BJ (cell line): Measurements from ENCODE around the gene CD2. TPM values are rescaled to one million over a fixed set of nuclear protein-coding genes. Genes with fewer than 3 reads are reported as not detected.

Experiments used
- CTCF ChIA-PET: fragments of 350-600 bp; formaldehyde crosslinking; extraction: SDS; loops from one replicate; lab custom pipeline; 2021; ENCODE audit warnings: antibody characterized with exemption, inconsistent platforms; lab: Yijun Ruan, JAX
- POLR2A ChIA-PET: fragments of 300-600 bp; sonication (Branson Sonifier 250); formaldehyde crosslinking; extraction: SDS; loops from one replicate; lab custom pipeline; 2021; ENCODE audit warnings: antibody characterized with exemption; lab: Charles Lee
- DNase-seq: peaks from one replicate; pipeline ENCODE4 v3.0.0-alpha.2; 2011; ENCODE audit warnings: low read depth
- H3K27me3 ChIP-seq: 2 replicates; pipeline ENCODE4 v1.6.0; 2011; ENCODE audit warnings: low read length; ENCODE audit not compliant: control insufficient read depth, insufficient read depth
- H3K36me3 ChIP-seq: 2 replicates; pipeline ENCODE4 v1.5.1; 2011; ENCODE audit warnings: low read length; ENCODE audit not compliant: control insufficient read depth, insufficient read depth
- H3K4me3 ChIP-seq: 2 replicates; pipeline ENCODE4 v1.5.1; 2011; ENCODE audit warnings: low read depth, mild to moderate bottlenecking, control low read depth, low read length
- polyA plus RNA-seq: library from polyadenylated mRNA; depleted of rRNA; stranded (reverse); fragments of >200 nt; gene quantifications from 2 replicates; pipeline ENCODE4 v1.2.3, GENCODE V29; 2011
- TF ChIP-seq, protein P1 (sequence below): IDR thresholded peaks from 2 replicates; pipeline ENCODE4 v1.5.1; 2011; ENCODE audit warnings: low read depth, mild to moderate bottlenecking, control low read depth, inconsistent platforms, low read length, moderate library complexity; ENCODE audit not compliant: insufficient read depth

The CD2 gene
- polyA plus RNA-seq, 1 experiment = not detected

DNA sequence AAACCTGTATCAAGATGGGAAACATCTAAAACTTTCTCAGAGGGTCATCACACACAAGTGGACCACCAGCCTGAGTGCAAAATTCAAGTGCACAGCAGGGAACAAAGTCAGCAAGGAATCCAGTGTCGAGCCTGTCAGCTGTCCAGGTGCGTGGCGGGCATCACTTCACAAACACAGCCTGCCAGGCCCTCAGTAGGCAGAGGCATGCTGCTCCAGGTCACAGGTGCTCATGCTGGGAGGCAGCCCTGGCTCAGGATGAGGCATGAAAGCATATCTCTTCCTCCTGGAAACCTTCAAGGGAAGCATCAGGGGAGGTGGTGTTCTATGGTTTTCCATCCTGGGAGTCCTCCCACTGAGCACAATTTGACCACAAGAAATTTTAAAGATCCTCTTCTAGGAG is 6.3 kb downstream of the CD2 start:
- ChIA-PET CTCF (no interaction called here), POLR2A (no interaction called here)
- TF ChIP-seq, protein P1, sequence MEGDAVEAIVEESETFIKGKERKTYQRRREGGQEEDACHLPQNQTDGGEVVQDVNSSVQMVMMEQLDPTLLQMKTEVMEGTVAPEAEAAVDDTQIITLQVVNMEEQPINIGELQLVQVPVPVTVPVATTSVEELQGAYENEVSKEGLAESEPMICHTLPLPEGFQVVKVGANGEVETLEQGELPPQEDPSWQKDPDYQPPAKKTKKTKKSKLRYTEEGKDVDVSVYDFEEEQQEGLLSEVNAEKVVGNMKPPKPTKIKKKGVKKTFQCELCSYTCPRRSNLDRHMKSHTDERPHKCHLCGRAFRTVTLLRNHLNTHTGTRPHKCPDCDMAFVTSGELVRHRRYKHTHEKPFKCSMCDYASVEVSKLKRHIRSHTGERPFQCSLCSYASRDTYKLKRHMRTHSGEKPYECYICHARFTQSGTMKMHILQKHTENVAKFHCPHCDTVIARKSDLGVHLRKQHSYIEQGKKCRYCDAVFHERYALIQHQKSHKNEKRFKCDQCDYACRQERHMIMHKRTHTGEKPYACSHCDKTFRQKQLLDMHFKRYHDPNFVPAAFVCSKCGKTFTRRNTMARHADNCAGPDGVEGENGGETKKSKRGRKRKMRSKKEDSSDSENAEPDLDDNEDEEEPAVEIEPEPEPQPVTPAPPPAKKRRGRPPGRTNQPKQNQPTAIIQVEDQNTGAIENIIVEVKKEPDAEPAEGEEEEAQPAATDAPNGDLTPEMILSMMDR = no peak
- Histone ChIP-seq H3K36me3 (no peaks in the 10 kb centered on the region), H3K27me3 (no peaks in the 10 kb centered on the region), H3K4me3 (no peak overlapping the region)
- DNase-seq = no peak

DNA sequence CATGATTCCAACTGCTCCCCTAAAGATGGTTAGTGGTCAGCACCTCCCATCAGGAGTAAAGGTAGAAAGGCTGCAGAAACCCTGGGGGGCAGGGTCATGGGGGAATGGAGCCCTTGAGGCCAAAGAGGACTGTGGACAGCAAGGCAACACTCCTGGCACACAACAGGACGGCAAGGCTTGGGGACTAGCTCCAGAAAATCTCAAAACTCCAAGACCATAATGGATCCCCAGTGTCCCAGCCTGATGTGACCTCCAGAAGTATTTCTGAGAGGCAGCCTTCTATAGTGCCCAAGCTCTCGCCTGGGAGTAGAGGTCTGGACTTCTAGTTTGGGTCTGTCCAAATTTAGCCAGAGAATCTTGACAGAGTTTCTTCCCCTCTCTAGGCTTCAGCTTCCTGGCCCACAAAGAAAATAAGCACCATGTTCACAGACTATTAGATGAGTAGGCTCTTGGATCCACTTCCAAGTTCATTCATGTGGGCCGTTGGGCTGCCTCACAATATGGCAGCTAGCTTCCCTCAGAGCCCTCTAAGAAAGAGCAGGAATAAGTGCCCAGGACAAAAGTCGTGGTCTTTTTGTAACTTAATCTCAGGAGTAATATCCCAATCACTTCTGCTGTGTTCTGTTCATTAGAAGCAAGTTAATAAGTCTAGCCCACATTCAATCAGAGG is 6.9 kb downstream of the CD2 start:
- ChIA-PET CTCF (no interaction called here), POLR2A (no interaction called here)
- no peak for DNase-seq
- TF ChIP-seq, protein P1 = no peak
- no peaks in the 10 kb centered on the region for H3K36me3 ChIP-seq
- no peaks in the 10 kb centered on the region for H3K27me3 ChIP-seq
- no peak overlapping the region for H3K4me3 ChIP-seq

DNA sequence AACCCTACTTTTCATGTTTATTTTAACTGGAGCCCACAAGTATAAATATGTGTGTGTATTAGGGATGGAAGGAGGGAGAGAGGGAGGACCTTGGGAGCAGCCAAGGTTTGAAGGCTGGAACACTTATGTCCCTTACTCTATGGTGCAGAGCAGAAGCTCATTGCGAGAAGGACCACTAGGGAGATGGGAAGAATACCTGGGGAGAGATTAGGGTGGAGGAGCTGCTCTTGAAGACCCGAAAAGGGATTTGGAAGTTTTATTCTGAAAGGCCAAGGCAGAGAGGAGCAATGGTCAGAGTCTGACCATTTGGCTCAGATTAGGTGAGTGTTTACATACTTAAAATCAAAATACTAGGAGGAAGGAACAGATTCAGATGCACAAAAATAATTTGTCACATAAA is 8.1 kb downstream of the CD2 start:
- no peak overlapping the region for H3K4me3 ChIP-seq
- TF ChIP-seq, protein P1 = no peak
- no peak for DNase-seq
- no peaks in the 10 kb centered on the region for H3K36me3 ChIP-seq
- POLR2A ChIA-PET = no interaction called here
- no peaks in the 10 kb centered on the region for H3K27me3 ChIP-seq
- CTCF ChIA-PET = no interaction called here

DNA sequence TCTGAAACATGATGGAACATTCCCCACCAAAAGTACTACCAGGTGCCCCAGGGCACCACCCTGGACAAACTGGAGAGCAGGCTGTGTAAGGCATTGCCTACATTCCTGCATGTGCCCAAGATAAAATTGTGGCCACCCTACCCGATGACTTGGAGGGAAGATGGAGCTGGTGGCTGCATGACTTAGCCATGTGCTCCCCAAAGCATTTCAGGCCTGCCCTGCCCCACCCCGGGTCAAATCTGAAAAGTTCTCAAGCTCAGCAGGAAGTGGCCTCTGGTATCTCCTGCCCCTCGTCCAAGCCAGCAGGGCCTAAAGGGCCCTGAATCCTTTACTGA is 8.5 kb downstream of the CD2 start:
- no peaks in the 10 kb centered on the region for H3K36me3 ChIP-seq
- TF ChIP-seq, protein P1 = no peak
- CTCF ChIA-PET = no interaction called here
- no peak for DNase-seq
- POLR2A ChIA-PET = no interaction called here
- no peak overlapping the region for H3K4me3 ChIP-seq
- no peaks in the 10 kb centered on the region for H3K27me3 ChIP-seq

DNA sequence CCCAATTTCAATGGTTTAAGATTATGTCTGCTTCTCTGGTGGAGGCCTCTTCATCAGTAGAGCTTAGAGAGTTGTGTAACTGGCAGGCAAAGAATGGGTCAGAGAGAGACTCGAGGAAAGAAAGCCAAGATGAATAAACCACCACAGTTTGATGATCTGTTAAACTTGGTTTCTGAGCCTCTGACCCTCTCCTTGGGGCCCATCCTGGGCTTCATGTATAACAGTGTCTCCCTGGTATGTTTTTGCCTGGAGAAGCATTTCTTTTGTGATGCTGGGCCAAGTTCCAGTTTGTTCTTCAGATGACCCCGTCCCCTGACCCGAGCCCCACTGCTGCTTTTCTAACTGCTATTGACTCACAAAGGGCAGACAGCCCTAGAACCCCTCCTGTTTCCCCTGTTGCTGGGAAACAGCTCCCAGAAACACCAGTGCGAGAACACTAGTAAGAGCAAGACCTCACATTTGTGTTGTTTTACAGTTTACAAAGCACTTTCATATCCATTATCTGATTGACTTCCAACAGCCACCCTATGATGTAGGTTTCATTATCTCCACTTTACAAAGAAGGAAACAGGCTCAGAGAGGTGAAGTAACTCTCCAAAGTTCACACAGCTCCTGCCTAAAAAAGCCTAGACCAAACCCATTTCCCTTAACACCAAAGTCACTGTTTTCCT is 9.0 kb downstream of the CD2 start:
- H3K27me3 ChIP-seq = no peaks in the 10 kb centered on the region
- H3K4me3 ChIP-seq = no peak overlapping the region
- H3K36me3 ChIP-seq = no peaks in the 10 kb centered on the region
- CTCF ChIA-PET = interaction anchor here (1.2 to 1.7 kb wide), 3 partner anchors 9 to 294 kb away, joined by 3 to 7 read pairs (median 3); partner anchors contain the start of gene CD2
- TF ChIP-seq, protein P1 = no peak
- no peak for DNase-seq
- POLR2A ChIA-PET = no interaction called here
